ENCODE results near the gene SRP9. TPM values are rescaled to one million over a fixed set of nuclear protein-coding genes. Genes with fewer than 3 reads are reported as not detected.
A peak's percentile ranks its signal among the peaks of the same experiment; 100 is the strongest.

SRP9 gene
- total RNA-seq, 6 donors from 2014 or later = 34.5 to 157 (median 125) TPM

- Histone ChIP-seq H3K4me1 (peaks cover 14 to 27% (median 25%) of the 10 kb centered on the region in 4 donors), H3K9me3 (no peaks in the 10 kb centered on the region), H3K27me3 (no peaks in the 10 kb centered on the region), H3K4me3 (no peak overlapping the region), H3K27ac (no peak overlapping the region), H3K36me3 (no peaks in the 10 kb centered on the region)
- TF ChIP-seq EP300 (IDR thresholded peaks at IDR 0.05) (no peak), POLR2AphosphoS5 (IDR thresholded peaks at IDR 0.05) (no peak), POLR2A (IDR thresholded peaks at IDR 0.05) (no peak), CTCF (IDR thresholded peaks at IDR 0.05) (no peak)
- 95 to 99% methylated on average over 5 of the region's 5 CpGs for WGBS, 2 donors
- ATAC-seq (ENCODE audit: low FRiP score in 2 of 2) (no peak), DNase-seq (no peak)
Observed at GRCh38 chr1:225739542-225740107, 38.0 kb upstream of the SRP9 start.

GRCh38 chr1:225744745-225745144, 32.9 kb upstream of the SRP9 start:
- Histone ChIP-seq H3K27ac (no peak overlapping the region), H3K36me3 (no peaks in the 10 kb centered on the region), H3K27me3 (no peaks in the 10 kb centered on the region), H3K9me3 (no peaks in the 10 kb centered on the region), H3K4me3 (no peak overlapping the region), H3K4me1 (peaks cover 0 to 16% (median 10%) of the 10 kb centered on the region in 4 donors)
- WGBS, 2 donors = 83 to 100% methylated on average over 2 of the region's 2 CpGs
- ATAC-seq (ENCODE audit: low FRiP score in 2 of 2) (no peak), DNase-seq (no peak)
- TF ChIP-seq POLR2AphosphoS5 (IDR thresholded peaks at IDR 0.05) = no peak
- TF ChIP-seq EP300 (IDR thresholded peaks at IDR 0.05) = no peak
- no peak for TF ChIP-seq POLR2A (IDR thresholded peaks at IDR 0.05)
- no peak for TF ChIP-seq CTCF (IDR thresholded peaks at IDR 0.05)

GRCh38 chr1:225745273-225745672, 32.4 kb upstream of the SRP9 start:
- Histone ChIP-seq H3K36me3 (no peaks in the 10 kb centered on the region), H3K27me3 (no peaks in the 10 kb centered on the region), H3K4me1 (peaks cover 0 to 16% (median 11%) of the 10 kb centered on the region in 4 donors), H3K9me3 (no peaks in the 10 kb centered on the region), H3K27ac (no peak overlapping the region), H3K4me3 (no peak overlapping the region)
- ATAC-seq (ENCODE audit: low FRiP score in 2 of 2) (no peak), DNase-seq (no peak)
- TF ChIP-seq POLR2A (IDR thresholded peaks at IDR 0.05) (no peak), POLR2AphosphoS5 (IDR thresholded peaks at IDR 0.05) (no peak), CTCF (IDR thresholded peaks at IDR 0.05) (no peak)

GRCh38 chr1:225746361-225747179, 31.1 kb upstream of the SRP9 start:
- Histone ChIP-seq H3K9me3 (no peaks in the 10 kb centered on the region), H3K27ac (peak overlapping the region; percentile 80 to 88 (median 84)), H3K4me3 (peak overlapping the region in 3 of 4 donors; percentile 31 to 41 (median 38)), H3K36me3 (no peaks in the 10 kb centered on the region), H3K4me1 (peaks cover 0 to 20% (median 18%) of the 10 kb centered on the region in 4 donors), H3K27me3 (no peaks in the 10 kb centered on the region)
- peak; percentile 90 to 96 for ATAC-seq (ENCODE audit: low FRiP score in 2 of 2)
- WGBS, 2 donors = 50 to 55% methylated on average over 18 of the region's 18 CpGs
- DNase-seq = peak; percentile 65 to 72
- TF ChIP-seq CTCF (IDR thresholded peaks at IDR 0.05) = peak in 1 of 6 experiments; percentile 33
- peak in 1 of 4 donors; percentile 49 for TF ChIP-seq POLR2A (IDR thresholded peaks at IDR 0.05)
- TF ChIP-seq POLR2AphosphoS5 (IDR thresholded peaks at IDR 0.05) = peak in 1 of 2 donors; percentile 35
- TF ChIP-seq EP300 (IDR thresholded peaks at IDR 0.05) = peak in 1 of 4 donors; percentile 11

All from upper lobe of left lung (tissue), 6 donors.